ENCODE data around the gene ACADSB.

Gene ACADSB

GRCh38 chr10:123093489-123093888 is 84.7 kb downstream of the ACADSB start:
- Histone ChIP-seq H3K36me3 (replicated peaks) (no peaks in the 10 kb centered on the region), H3K27ac (no peak overlapping the region), H3K27me3 (replicated peaks) (no peaks in the 10 kb centered on the region), H3K4me3 (ENCODE audit: low read depth, low read length) (no peak overlapping the region)
- in situ Hi-C loops (cut with HindIII; ENCODE audit: low pct_ligation_motif_present, low sequenced_read_pairs): no loop called here
- TF ChIP-seq, protein P1, sequence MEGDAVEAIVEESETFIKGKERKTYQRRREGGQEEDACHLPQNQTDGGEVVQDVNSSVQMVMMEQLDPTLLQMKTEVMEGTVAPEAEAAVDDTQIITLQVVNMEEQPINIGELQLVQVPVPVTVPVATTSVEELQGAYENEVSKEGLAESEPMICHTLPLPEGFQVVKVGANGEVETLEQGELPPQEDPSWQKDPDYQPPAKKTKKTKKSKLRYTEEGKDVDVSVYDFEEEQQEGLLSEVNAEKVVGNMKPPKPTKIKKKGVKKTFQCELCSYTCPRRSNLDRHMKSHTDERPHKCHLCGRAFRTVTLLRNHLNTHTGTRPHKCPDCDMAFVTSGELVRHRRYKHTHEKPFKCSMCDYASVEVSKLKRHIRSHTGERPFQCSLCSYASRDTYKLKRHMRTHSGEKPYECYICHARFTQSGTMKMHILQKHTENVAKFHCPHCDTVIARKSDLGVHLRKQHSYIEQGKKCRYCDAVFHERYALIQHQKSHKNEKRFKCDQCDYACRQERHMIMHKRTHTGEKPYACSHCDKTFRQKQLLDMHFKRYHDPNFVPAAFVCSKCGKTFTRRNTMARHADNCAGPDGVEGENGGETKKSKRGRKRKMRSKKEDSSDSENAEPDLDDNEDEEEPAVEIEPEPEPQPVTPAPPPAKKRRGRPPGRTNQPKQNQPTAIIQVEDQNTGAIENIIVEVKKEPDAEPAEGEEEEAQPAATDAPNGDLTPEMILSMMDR (IDR thresholded peaks at IDR 0.05; ENCODE audit: low read depth, low read length, missing control alignments): no peak
- no peak for DNase-seq

- H3K27me3 ChIP-seq (replicated peaks): no peaks in the 10 kb centered on the region
- H3K4me3 ChIP-seq (ENCODE audit: low read depth, low read length): no peak overlapping the region
- TF ChIP-seq, protein P1 (IDR thresholded peaks at IDR 0.05; ENCODE audit: low read depth, low read length, missing control alignments): no peak
- no peaks in the 10 kb centered on the region for H3K36me3 ChIP-seq (replicated peaks)
- in situ Hi-C loops (cut with HindIII; ENCODE audit: low pct_ligation_motif_present, low sequenced_read_pairs): no loop called here
- DNase-seq: no peak
- no peak overlapping the region for H3K27ac ChIP-seq
Observed at GRCh38 chr10:123096452-123096851, 87.6 kb downstream of the ACADSB start.

GRCh38 chr10:123097039-123097438 is 88.2 kb downstream of the ACADSB start:
- TF ChIP-seq, protein P1 (IDR thresholded peaks at IDR 0.05; ENCODE audit: low read depth, low read length, missing control alignments): no peak
- no peaks in the 10 kb centered on the region for H3K27me3 ChIP-seq (replicated peaks)
- in situ Hi-C loops (cut with HindIII; ENCODE audit: low pct_ligation_motif_present, low sequenced_read_pairs): no loop called here
- no peaks in the 10 kb centered on the region for H3K36me3 ChIP-seq (replicated peaks)
- no peak overlapping the region for H3K4me3 ChIP-seq (ENCODE audit: low read depth, low read length)
- no peak overlapping the region for H3K27ac ChIP-seq
- DNase-seq: no peak

DNA sequence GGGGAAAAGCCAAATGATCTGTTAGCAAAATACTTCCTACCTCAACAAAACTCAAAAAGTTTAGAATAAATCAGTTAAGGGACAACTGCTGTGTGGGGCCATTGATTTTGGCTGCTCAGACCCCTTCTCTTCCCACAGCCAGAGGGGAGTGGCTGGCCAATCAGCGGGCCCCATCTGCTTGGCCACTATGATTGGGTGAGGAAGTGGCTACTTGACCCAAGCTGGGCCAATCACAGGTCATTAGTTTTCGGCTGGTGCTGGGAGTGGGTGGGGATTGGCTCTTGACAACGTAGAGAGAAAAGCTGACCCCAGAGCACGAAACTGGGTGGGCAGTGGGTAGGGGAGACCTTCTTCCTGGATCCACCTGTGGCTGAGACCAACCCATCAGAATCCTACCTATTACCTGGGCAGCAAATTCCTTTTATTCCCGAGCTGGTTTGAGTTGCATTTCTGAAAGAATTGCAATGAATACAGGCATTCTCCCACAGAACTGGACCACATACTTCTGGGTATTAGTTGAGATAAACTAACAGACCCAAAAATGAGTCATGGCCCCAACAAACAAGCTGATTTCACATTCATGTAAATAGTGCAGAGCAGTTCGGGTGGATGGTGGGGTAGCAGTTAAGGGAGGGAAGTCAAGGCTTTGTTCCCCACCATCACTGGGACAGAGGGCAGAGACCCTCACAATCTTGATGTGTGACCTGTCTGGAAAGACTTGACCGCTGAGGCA is 91.4 kb downstream of the ACADSB start:
- no peak overlapping the region for H3K4me3 ChIP-seq (ENCODE audit: low read depth, low read length)
- in situ Hi-C loops (cut with HindIII; ENCODE audit: low pct_ligation_motif_present, low sequenced_read_pairs): no loop called here
- TF ChIP-seq, protein P1 (IDR thresholded peaks at IDR 0.05; ENCODE audit: low read depth, low read length, missing control alignments): no peak
- DNase-seq: no peak
- no peaks in the 10 kb centered on the region for H3K36me3 ChIP-seq (replicated peaks)
- no peaks in the 10 kb centered on the region for H3K27me3 ChIP-seq (replicated peaks)
- no peak overlapping the region for H3K27ac ChIP-seq

- TF ChIP-seq, protein P1 (IDR thresholded peaks at IDR 0.05; ENCODE audit: low read depth, low read length, missing control alignments): no peak
- DNase-seq: no peak
- no peaks in the 10 kb centered on the region for H3K27me3 ChIP-seq (replicated peaks)
- H3K27ac ChIP-seq: no peak overlapping the region
- H3K36me3 ChIP-seq (replicated peaks): no peaks in the 10 kb centered on the region
- H3K4me3 ChIP-seq (ENCODE audit: low read depth, low read length): no peak overlapping the region
- in situ Hi-C loops (cut with HindIII; ENCODE audit: low pct_ligation_motif_present, low sequenced_read_pairs): no loop called here
Observed at GRCh38 chr10:123101872-123102271, 93.1 kb downstream of the ACADSB start.

- no peak overlapping the region for H3K4me3 ChIP-seq (ENCODE audit: low read depth, low read length)
- no peak for DNase-seq
- in situ Hi-C loops (cut with HindIII; ENCODE audit: low pct_ligation_motif_present, low sequenced_read_pairs): no loop called here
- TF ChIP-seq, protein P1 (IDR thresholded peaks at IDR 0.05; ENCODE audit: low read depth, low read length, missing control alignments): no peak
- H3K36me3 ChIP-seq (replicated peaks): no peaks in the 10 kb centered on the region
- no peaks in the 10 kb centered on the region for H3K27me3 ChIP-seq (replicated peaks)
- no peak overlapping the region for H3K27ac ChIP-seq
Observed at GRCh38 chr10:123102673-123103072, 93.9 kb downstream of the ACADSB start.

Data from brain microvascular endothelial cell (primary cell).